ENCODE data around the gene NKD1.

Gene NKD1

DNA sequence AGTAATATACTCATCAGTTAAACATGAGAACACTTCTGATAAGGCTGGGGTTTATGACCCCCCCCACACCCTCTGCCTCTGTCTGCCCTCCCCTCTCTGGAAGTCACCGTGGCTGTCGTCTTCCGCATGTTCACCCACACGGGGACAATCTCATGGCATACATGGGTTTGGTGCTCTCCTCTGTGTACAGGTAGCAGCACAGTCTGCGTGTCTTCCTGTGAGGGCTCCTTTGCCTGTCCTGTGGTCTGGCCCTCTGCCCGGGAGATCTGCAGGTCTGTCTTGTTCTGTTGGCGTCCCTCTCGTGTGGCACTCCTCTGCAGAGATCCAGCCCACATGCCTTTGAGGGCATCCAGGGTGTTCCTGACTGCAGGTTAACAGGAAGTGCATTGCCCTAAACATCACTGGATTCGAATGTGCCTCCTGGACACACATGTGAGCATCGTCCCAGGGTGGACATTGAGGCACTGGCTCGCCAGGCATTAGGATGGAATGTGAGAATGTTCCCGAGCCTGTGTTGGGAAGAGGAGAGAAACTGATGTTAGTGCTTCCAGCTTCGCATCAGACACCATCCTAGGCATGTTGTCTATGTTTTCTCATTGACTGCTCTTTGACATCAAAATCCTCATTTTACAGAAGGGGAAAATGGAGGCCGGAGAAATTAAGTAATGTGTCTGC lies 54.5 kb downstream of the NKD1 start:
- DNase-seq, result peak; percentile 22 to 25

DNA sequence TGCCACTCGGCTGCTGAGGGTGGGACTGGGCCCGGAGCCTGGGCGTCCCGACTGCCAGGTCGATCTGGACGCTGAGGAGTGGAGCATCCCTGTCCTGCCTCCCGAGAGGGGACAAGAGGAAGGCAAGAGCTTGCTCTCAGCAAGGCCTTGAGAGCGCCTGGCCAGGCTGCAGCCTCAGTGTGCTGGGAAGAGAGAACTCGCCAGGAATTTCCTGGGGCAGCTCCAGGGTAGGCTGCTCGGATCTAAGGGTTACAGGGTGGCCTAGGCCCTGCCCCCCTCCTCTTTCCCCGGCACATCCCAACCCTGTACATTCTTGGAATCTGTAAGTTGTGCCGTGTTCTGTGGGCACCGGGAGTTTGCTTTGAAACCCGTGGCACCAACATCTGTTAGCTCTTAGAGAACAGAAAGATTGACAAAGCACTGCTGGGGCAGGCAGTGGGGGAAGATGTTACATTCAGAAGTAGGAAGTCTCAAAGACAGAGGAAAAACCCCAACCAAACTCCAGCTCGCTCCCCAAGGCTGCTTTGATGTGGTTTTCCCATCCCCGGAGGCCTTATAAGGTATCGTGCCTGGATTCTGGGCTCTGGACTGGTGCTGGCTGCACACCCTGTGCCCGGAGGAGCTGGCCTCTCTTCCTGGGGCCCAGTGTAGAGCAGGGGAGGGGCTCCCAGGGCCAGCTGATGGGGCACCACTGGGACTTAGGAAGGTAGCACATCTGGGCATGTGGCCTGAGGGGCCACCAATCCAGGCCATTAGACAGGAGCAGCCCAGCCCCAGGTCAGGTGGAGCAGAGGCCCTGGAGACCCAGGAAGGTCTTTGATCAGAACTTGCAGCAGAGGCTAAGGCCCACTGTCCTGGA lies 55.2 kb downstream of the NKD1 start:
- no peak for DNase-seq

DNA sequence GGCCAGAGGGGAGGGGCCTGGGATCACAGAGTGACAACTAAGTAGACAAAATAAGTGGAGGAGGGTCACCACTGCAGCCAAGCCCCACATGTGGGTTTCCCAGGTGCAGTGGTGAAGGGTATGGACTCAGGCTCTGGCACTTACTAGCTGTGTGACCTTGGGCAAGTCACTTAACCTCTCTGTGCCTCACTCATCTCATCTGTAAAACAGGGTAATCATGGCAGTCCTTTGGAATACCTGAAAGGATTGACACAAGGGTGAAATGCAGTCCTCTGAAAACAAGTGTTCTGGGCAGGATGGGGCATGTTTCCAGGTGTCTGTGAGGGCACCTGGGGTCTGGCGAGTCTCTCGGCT lies 55.8 kb downstream of the NKD1 start:
- DNase-seq, result no peak

DNA sequence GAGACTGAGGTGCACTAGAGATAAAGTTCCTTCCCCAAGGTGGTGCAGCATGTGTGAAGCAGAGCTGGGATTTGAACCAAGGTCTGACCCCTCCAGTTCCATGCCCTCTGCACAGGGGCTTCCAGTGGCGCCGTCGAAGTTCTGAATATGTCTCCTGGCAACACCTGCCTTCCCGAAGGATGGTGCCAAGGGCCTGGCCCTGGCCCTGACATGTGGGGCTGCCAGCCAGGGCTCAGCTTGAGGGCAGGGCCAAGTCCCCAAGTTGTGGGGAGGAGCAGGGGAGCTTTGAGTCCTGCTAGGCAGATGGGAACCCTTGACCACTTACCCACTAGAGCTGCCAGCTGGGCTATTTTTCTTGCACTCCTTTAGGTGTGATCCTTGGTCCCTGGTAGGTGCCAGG lies 56.4 kb downstream of the NKD1 start:
- DNase-seq, result no peak

DNA sequence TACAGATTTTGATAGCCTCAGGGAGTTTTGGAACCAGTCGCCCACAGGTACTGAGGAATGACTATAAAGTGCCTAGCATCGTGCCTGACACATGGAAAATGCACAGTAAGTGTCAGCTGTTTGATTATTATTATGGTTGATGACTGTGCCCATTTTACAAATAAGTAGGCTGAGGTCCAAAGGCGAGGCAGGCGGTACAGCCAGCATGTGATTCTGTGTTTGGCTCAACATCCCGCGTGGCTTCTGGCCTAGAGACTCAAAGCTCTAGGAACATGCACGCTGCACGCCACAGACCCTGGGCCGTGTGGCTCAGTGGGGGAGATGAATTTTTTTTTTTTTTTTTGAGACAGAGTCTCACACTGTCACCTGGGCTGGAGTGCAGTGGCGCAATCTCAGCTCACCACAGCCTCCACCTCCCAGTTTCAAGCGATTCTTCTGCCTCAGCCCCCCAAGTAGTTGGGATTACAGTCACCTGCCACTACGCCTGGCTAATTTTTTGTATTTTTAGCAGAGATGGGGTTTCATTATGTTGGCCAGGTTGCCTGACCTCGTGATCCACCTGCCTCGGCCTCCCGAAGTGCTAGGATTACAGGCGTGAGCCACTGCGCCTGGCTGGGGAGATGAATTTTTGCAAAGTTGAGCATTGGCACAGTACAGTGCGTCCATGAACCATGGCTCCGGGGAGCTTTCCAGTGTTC lies 57.7 kb downstream of the NKD1 start:
- DNase-seq, result no peak

DNA sequence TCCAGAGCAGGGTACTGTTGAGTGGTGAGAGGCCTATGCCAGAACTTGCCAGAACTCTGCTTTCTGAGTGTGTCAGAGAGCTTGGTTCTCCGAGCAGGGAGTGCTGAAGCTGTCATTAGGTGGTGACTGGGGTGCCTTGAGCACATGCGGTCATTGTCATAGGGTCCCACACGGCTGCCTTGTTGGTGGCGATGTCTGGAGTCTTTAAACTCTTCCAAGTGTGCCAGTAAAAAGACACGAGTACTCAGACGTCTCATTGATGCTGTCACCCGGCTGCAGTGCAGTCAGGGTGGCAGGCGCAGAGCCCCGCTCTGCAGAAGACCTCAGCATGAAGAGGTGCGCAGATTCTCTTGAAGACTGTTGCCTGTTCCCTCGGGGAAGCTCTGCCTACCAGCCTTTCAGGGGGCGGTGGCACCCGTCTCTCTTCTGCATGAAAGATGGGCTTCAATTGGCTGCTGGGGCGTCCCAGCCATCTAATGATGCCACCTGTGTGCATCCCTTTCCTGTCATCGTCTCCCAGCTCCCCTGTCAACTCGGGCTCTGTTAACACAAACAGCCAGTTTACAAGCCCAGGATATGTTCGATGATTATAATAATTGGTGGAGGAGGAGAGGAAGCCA lies 58.3 kb downstream of the NKD1 start:
- no peak for DNase-seq

DNA sequence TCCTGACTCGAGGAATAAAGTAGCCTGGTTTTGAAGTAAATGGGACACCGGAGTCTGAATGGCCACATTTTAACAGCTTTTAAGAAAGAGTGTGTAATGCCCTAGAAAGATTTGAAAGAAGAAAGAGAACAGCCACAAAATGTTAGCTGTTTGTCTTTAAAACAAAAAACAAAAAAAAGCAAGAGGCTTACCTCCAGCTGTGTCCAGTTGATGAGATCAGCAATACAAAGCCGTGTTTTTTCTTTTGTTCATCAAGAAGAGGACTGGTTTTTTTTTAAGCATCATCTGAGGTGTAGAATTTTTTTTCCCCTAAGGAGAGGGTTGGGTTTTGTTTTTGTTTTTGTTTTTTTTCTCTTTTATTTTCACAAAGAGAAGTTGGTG lies 58.8 kb downstream of the NKD1 start:
- no peak for DNase-seq

DNA sequence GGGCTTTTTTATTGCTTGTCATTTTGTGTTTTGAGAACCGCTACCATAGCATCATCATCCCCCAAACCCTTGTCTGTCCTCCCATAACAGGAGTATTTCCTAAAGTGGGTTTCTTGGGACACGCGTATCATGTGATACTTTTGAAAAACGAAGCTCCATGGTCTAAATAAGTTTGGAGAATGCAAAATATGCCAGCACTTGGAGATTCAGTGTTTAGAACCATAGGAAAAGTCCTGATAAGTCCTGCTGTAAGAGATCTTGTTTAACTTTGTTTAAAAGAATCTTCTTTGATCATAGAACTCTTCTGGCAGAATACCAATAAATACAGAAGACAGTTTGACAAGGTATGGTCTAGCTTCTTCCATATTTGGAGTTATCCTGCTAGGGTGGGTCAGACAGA lies 59.3 kb downstream of the NKD1 start:
- no peak for DNase-seq

DNA sequence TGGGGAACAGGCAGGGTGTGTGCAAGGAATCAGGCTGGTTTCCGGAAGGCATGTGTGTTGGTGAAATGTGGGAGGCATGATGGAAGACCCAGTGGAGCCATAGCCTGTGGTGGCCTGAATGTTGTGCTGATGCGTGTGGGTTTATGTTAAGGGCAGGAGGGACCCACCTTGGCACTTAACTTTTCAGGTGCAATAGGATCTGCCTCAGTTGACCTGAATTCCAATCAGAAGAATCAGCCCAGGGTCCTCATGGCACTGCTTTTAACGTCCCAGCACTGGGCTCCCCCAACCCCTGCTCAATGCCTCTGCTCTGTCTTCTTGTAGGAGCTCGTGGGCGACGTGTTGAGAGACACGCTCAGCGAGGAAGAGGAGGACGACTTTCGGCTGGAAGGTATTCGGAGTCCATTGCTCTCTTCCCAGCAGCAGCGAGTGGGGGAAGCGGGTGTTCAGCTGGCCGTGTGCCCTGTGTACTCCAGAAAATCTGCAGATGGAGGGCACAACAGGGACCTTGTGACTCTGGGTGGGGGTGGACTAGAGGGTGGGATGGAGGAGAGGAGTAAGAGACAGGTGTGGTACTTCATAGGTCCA lies 59.9 kb downstream of the NKD1 start:
- no peak for DNase-seq

DNA sequence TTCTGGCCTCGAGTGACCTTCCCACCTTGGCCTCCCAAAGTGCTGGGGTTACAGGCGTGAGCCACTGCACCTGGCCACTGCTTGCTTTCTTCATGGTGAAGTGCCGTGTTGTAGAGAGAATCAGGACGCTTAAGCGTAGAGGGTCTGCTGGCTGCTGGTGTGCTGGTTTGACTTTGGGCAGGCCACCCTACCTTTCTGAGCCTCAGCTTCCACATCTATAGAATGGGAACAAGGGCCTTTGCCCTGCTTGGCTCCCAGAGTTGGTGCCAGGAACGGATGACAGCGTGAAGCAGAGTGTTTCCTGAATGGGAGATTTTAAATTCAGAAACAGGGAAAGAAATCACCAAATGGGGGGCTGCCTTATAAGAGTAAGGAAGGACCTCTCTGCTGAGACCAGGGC lies 60.9 kb downstream of the NKD1 start:
- no peak for DNase-seq

DNA sequence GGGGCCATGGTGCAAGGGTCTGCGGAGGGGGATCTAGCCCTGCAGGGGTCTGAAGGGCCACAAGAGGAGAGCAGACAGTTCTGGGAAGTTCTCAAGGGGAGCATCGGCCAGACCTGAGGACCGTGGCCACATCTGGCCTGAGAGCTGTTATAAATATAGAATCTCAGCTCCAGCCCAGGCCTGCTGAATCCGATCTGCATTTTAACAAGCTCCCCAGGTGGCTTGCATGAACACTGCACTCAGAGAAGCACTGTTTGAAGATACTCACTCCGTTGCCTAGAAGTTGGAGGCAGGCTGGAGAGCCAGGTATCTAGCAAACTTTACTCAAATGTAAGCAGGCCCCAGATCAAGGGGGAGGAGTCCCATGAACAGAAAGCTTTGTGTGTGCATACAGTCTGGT lies 61.3 kb downstream of the NKD1 start:
- DNase-seq, result no peak

DNA sequence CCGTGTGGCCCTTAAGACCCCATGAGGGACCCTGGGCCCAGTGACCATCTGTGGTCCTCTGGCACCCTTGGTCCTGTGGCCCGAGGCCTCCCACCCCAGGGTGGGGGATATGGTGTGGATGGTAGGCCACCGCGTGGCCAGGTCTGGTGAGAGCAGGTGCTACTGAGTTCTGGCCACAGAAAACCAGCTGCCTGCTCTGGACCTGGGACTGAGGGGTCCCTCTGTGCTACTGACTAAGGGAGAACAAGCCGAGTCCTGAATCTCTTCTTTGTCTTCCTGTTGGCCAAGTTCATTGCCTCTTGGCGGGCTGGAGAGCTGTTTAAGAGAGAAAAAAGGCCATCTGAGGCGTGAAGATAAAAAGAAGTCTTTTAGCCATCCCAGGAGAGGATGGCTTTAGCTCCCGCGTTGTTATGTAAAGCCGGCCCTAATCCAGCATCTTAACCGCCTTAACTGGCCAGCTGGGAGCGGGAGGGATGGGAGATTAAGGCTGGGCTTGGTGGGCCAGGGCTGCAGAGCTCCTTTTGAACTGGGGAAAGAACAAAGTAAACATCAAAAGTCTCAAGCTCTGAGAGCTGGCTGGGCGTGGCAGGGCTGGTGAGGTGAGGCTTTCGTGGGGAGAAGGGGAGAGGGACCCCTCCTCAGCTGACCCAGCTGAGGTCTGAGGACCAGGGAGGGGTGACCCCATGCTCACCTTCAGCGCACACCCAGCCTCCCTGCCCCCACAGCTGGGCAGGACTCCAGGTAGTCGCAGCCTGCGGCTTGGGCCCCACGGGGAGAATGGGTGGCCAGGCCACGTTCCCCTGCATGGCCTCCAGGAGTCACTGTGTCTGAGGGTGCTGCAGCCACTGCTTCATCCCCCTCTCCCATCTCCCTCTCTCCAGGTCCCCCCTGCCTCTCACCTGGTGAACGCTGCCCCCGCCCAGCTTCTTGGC lies 62.4 kb downstream of the NKD1 start:
- DNase-seq, result no peak

DNA sequence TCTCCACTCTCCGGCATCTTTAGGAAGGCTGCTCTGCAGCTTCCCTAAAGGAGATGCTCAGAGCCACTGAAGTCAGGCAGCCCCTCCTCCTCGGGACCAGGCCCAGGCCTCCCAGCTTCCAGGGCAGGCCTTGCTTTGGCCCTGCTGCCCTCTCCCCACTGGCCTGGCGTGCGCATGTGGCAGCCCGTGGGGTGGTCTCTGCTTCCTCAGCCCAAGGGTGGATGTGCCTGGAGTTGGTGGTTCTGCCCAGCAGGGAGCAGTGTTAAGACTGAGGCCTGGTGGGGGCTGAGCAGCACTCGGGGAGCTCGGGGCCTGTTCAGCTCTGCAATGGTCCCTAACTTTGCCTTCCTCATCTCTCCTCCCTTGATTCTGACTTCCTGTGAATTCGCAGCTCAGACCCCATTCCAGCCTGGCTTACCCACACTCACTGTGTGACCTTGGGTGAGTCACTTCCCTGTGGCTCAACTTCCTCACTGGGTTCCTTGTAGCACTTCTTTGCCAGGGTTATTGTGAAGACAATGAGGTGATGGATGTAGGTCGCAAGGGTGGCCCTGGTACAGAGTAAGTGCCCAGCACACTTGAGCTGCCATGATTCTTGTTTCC lies 63.2 kb downstream of the NKD1 start:
- DNase-seq, result no peak

DNA sequence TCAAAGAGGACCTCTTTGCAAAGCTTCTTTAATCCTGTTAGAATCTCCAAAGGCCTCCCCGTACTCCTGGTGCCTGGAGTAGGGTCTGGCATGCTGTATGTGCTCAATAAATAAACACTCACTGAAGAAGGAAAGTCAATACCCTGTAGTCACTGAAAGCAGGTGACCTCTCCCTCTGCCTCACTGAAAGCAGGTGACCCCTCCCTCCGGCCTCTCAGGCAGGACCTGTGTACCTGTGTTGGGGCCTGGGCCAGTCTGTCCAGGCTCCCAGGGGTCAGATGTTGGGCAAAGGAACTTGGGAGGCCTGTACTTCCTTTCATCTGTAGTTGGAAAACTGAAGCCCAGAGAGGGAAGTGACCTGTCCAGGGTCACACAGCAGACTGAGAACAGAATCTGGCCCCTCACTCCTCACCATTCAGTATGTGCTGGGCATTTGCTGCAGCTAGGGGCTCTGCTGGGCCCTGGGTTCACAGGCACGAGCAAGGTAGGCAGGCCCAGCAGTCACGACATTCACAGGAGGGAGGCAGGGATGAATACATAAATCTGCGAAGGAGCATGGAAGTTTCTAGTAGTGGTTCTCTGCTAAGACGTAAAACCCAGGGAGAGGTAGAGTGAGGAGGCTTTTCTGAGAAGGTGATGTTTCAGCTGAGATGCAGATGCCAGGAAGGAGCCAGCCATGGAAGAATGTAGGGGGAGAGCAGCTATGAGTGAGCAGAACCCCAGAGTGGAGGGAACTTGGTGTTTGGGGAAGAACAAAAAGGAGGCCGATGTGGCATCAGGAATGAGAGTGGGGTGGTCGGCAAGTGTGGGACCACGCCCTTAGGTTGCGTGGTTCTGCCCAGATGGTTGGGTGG lies 64.0 kb downstream of the NKD1 start:
- DNase-seq, result no peak

DNA sequence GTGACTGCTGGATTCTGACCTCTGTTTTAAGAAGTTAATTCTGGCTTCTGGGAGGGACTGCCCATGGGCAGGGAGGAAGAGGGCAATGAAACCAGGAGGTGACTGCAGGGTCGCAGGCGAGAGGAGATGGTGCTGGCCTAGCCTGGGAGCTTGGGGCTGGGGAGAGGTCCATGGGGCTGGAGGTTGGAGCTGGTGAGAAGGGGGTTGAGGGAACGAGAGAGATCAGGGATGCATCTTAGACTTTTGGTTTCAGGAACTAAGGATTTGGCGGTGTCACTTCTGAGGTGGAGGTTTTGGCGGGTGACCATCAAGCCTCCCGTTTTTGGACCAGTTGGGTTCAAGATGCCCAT lies 64.6 kb downstream of the NKD1 start:
- DNase-seq, result no peak

DNA sequence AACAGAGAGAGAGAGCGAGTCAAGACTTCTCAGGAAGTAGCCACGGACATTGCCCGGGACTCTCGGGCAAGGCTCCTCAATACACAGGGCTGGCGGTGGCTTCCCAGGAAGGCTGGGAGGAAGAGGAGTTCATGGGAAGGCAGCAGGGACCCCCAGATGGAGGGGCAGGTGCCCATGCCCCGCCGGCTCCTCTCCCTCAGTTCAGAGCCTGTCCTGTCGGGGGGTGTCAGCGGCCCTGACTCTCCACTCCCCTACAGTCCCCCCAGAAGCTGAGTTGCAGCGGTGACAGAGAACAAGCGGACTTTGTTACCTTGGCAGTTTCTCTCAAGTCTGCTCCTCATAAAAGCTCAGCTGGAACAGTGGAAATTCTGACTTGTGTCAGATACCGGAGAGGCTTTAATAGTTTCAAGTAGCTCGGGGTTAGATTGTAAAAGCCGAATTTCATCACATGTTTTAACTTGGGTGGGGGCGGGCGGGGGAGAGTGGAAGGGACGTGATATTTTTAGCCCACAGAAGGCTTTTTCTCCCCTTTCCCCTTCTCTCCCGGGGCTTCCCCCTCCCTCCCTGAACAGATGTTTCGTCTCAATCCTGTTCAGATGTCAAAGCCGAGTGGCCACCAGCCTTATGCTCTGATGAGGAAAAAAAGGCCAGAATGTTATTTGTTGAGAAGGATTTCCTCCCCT lies 65.2 kb downstream of the NKD1 start:
- no peak for DNase-seq

DNA sequence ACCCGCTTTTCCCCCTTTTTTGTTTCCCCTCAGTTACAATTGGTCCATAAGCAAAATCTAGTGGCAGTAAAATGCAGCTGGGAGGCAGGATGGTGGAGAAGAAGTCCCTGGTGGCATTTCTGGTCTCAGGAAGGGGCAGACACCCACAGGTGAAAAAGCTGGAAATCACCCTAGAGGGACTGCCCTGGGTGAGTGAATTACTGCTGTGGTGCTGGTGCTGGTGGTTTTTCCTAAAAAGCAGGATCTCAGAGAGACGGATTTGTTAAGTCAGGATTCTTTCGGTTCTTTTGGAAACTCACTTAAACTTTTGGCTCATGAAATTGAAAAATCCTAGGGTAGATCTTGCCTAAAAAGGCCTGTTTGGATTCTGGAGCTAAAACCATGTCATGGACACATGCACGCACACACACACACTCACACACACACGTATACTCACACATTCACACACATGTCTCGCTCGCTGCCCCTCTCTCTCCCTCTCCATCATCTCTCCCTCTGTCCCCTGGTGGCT lies 65.8 kb downstream of the NKD1 start:
- no peak for DNase-seq

DNA sequence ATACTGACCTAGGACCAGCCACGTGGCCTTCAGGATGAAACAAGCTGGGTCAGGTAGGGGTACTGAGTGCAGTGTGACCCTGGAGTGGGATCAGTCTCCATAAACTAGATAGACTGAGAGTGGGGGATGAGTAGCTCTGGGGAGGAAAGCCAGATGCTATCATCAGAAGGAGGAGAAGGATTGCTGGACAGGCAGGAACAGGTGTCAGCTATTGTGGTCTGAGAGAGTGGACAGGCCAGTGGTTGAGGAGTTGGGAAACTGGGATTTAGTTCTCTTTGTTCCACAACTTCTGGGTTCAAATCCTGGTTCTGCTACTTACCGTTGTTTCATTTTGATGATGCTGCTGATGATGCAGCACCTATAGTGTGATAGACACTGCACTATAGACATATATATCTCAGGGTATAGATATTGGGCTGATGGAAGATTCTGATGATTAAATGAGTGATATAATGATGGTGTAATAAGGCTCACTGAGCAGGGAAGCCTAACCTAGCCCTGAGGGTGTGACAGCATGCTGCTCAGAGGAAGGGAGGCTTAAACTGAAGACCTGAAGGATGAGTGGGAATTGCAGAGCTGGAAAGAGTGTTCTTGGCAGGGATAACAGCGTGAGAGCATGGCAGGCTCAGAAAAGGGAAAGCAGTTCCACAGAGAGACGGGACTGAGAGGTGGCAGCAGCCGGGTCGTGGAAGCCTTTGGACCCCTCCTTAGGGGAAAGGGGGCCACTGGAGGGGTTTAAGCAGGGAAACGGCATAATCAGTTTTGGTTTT lies 66.9 kb downstream of the NKD1 start:
- no peak for DNase-seq

DNA sequence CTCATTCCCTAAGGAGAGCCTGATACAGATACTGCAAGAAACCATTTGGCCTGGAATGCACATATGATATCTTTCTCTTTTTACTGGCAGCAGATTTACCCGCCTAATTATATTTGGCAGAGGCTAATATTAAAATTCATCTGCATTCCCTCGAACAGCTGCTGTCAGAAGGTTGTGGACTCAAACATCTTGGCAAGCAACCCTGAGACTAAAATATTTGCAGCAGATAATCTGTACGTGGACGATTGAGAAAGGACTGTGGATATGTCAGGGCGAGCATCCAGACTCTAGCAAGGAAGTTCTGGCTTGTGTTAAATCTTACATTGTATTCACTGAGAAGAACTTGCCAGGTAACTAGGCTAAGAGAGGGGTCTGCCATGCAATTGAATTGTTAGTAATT lies 67.7 kb downstream of the NKD1 start:
- no peak for DNase-seq

Data from activated CD4-positive, alpha-beta T cell treated with anti-CD3 and anti-CD28 coated beads, Interleukin-2, amount 50 U/mL, for 4 hours (primary cell).